ENCODE results near the gene ANKEF1.

ANKEF1 gene

GRCh38 chr20:10040070-10040975, 5.5 kb downstream of the ANKEF1 start:
- DNase-seq = no peak
- Histone ChIP-seq H2AFZ (ENCODE audit: low read depth, low read length) (no peak overlapping the region), H4K20me1 (ENCODE audit: insufficient read depth, low read length) (no peaks in the 10 kb centered on the region), H3K36me3 (ENCODE audit: insufficient read depth, low read length) (no peaks in the 10 kb centered on the region), H3K4me1 (ENCODE audit: insufficient read depth, low read length) (no peaks in the 10 kb centered on the region), H3K9ac (ENCODE audit: low read depth, low read length) (no peak overlapping the region), H3K9me3 (ENCODE audit: insufficient read depth, low read length, severe bottlenecking) (no peaks in the 10 kb centered on the region), H3K27me3 (ENCODE audit: insufficient read depth, low read length, poor library complexity) (peaks cover 12% of the 10 kb centered on the region), H3K4me2 (ENCODE audit: insufficient read depth, low read length) (no peak overlapping the region), H3K4me3 (ENCODE audit: low read depth in 1 of 2, low read length in 2 of 2) (no peak overlapping the region), H3K27ac (ENCODE audit: low read length) (no peak overlapping the region), H3K79me2 (ENCODE audit: insufficient read depth, low read length) (no peaks in the 10 kb centered on the region)
- TF ChIP-seq EZH2 (IDR thresholded peaks at IDR 0.05; ENCODE audit: borderline replicate concordance, low read depth, low read length, severe bottlenecking) (no peak), CTCF (IDR thresholded peaks at IDR 0.05; ENCODE audit: borderline replicate concordance, extremely low read depth, low read length, poor library complexity, severe bottlenecking) (no peak)
- no peak for ATAC-seq (ENCODE audit: insufficient read depth, low read depth)

- H3K9ac ChIP-seq (ENCODE audit: low read depth, low read length) = no peak overlapping the region
- H4K20me1 ChIP-seq (ENCODE audit: insufficient read depth, low read length) = no peaks in the 10 kb centered on the region
- H3K4me2 ChIP-seq (ENCODE audit: insufficient read depth, low read length) = no peak overlapping the region
- H3K9me3 ChIP-seq (ENCODE audit: insufficient read depth, low read length, severe bottlenecking) = no peaks in the 10 kb centered on the region
- TF ChIP-seq CTCF (IDR thresholded peaks at IDR 0.05; ENCODE audit: borderline replicate concordance, extremely low read depth, low read length, poor library complexity, severe bottlenecking) = no peak
- no peak for TF ChIP-seq EZH2 (IDR thresholded peaks at IDR 0.05; ENCODE audit: borderline replicate concordance, low read depth, low read length, severe bottlenecking)
- no peaks in the 10 kb centered on the region for H3K79me2 ChIP-seq (ENCODE audit: insufficient read depth, low read length)
- H3K36me3 ChIP-seq (ENCODE audit: insufficient read depth, low read length) = no peaks in the 10 kb centered on the region
- no peak overlapping the region for H3K27ac ChIP-seq (ENCODE audit: low read length)
- ATAC-seq (ENCODE audit: insufficient read depth, low read depth) (no peak), DNase-seq (no peak)
- no peaks in the 10 kb centered on the region for H3K4me1 ChIP-seq (ENCODE audit: insufficient read depth, low read length)
- no peak overlapping the region for H2AFZ ChIP-seq (ENCODE audit: low read depth, low read length)
- no peak overlapping the region for H3K4me3 ChIP-seq (ENCODE audit: low read depth in 1 of 2, low read length in 2 of 2)
- peaks cover 16% of the 10 kb centered on the region for H3K27me3 ChIP-seq (ENCODE audit: insufficient read depth, low read length, poor library complexity)
Measured at GRCh38 chr20:10042086-10042485, 7.3 kb downstream of the ANKEF1 start.

GRCh38 chr20:10047427-10047826, 12.6 kb downstream of the ANKEF1 start:
- Histone ChIP-seq H3K36me3 (ENCODE audit: insufficient read depth, low read length) (no peaks in the 10 kb centered on the region), H3K79me2 (ENCODE audit: insufficient read depth, low read length) (no peaks in the 10 kb centered on the region), H3K4me3 (ENCODE audit: low read depth in 1 of 2, low read length in 2 of 2) (no peak overlapping the region), H3K27me3 (ENCODE audit: insufficient read depth, low read length, poor library complexity) (peaks cover 9% of the 10 kb centered on the region), H3K9ac (ENCODE audit: low read depth, low read length) (no peak overlapping the region), H3K27ac (ENCODE audit: low read length) (no peak overlapping the region), H4K20me1 (ENCODE audit: insufficient read depth, low read length) (no peaks in the 10 kb centered on the region), H3K4me2 (ENCODE audit: insufficient read depth, low read length) (no peak overlapping the region), H3K9me3 (ENCODE audit: insufficient read depth, low read length, severe bottlenecking) (no peaks in the 10 kb centered on the region), H2AFZ (ENCODE audit: low read depth, low read length) (no peak overlapping the region), H3K4me1 (ENCODE audit: insufficient read depth, low read length) (no peaks in the 10 kb centered on the region)
- no peak for DNase-seq
- no peak for ATAC-seq (ENCODE audit: insufficient read depth, low read depth)
- TF ChIP-seq CTCF (IDR thresholded peaks at IDR 0.05; ENCODE audit: borderline replicate concordance, extremely low read depth, low read length, poor library complexity, severe bottlenecking) (peak; percentile 17), EZH2 (IDR thresholded peaks at IDR 0.05; ENCODE audit: borderline replicate concordance, low read depth, low read length, severe bottlenecking) (no peak)

Measured in DND-41 (cell line).